Nephron (organoid): ENCODE data around the gene NOL4L.

Experiments
- H3K27ac Mint-ChIP-seq, 3 experiments: 2 replicates each; pipeline ENCODE4 v1.8.0; 2020; ENCODE audit warnings: mixed read lengths in 3 of 3, mild to moderate bottlenecking in 2 of 3, moderate library complexity in 1 of 3
- H3K27me3 Mint-ChIP-seq: 2 replicates; pipeline ENCODE4 v1.8.0; 2021; ENCODE audit warnings: low read depth, mild to moderate bottlenecking, moderate library complexity, mixed read lengths
- H3K36me3 Mint-ChIP-seq: 2 replicates; pipeline ENCODE4 v1.8.0; 2020; ENCODE audit warnings: low read depth, mixed read lengths
- H3K4me1 Mint-ChIP-seq: 2 replicates; pipeline ENCODE4 v1.8.0; 2020; ENCODE audit warnings: mixed read lengths
- H3K4me3 Mint-ChIP-seq, 3 experiments: 2 replicates each; pipeline ENCODE4 v1.8.0; 2020; ENCODE audit warnings: mild to moderate bottlenecking in 3 of 3, mixed read lengths in 3 of 3, moderate library complexity in 2 of 3
- H3K9me3 Mint-ChIP-seq: 2 replicates; pipeline ENCODE4 v1.8.0; 2020; ENCODE audit warnings: mixed read lengths
- TF ChIP-seq, protein P1 (sequence below), 3 experiments: fragments of 200-600 bp; sonication (generic); IDR thresholded peaks; one replicate each; pipeline ENCODE4 v1.5.0; 2021; ENCODE audit warnings: antibody characterized with exemption in 3 of 3; ENCODE audit not compliant: unreplicated experiment in 3 of 3

The NOL4L gene

DNA sequence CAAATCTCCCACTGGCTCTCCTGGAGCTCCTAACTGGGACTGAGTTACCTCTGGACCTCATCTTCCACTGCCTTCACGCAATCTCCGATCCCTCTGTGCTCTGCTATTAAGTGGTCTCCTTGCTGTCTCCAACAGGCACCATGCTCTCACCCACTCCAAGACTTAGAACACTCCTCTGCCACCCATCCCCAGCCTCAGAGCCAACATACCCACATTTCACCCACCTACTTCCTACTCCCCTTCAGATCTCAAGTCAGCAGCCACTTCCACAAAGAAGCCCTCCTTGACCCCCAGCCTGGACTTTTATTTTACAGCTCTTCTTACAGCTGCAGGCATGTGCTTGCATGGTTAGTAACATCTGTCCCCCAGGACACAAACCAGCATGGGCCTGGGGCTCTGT lies 29.6 kb upstream of the NOL4L start:
- no peaks in the 10 kb centered on the region for H3K9me3 Mint-ChIP-seq
- TF ChIP-seq, protein P1, sequence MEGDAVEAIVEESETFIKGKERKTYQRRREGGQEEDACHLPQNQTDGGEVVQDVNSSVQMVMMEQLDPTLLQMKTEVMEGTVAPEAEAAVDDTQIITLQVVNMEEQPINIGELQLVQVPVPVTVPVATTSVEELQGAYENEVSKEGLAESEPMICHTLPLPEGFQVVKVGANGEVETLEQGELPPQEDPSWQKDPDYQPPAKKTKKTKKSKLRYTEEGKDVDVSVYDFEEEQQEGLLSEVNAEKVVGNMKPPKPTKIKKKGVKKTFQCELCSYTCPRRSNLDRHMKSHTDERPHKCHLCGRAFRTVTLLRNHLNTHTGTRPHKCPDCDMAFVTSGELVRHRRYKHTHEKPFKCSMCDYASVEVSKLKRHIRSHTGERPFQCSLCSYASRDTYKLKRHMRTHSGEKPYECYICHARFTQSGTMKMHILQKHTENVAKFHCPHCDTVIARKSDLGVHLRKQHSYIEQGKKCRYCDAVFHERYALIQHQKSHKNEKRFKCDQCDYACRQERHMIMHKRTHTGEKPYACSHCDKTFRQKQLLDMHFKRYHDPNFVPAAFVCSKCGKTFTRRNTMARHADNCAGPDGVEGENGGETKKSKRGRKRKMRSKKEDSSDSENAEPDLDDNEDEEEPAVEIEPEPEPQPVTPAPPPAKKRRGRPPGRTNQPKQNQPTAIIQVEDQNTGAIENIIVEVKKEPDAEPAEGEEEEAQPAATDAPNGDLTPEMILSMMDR (IDR thresholded peaks at IDR 0.05; ENCODE audit: unreplicated experiment in 3 of 3), result no peak
- H3K4me1 Mint-ChIP-seq, result peaks cover 18% of the 10 kb centered on the region
- no peaks in the 10 kb centered on the region for H3K36me3 Mint-ChIP-seq
- H3K4me3 Mint-ChIP-seq, result no peak overlapping the region
- H3K27me3 Mint-ChIP-seq, result peaks cover 36% of the 10 kb centered on the region
- no peak overlapping the region for H3K27ac Mint-ChIP-seq

DNA sequence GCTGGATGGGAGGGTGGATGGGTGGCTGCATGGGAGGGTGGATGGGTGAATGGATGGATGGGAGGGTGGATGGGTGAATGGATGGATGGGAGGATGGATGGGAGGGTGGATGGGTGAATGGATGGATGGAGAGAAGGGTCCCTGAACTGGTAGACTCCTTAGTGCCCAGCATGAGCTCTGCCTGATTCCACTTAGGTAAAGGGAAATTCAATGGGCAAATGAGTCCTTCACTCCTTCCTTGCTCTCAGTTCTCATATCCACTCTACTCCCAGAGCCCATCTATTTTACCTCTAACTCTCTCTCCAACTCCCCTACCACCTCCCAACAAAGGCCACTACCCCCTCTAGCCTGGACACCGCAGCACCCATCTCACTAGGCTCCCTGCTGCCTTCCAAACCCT lies 29.2 kb upstream of the NOL4L start:
- Mint-ChIP-seq H3K4me1 (peaks cover 16% of the 10 kb centered on the region), H3K4me3 (no peak overlapping the region), H3K27me3 (peaks cover 32% of the 10 kb centered on the region), H3K36me3 (no peaks in the 10 kb centered on the region), H3K9me3 (no peaks in the 10 kb centered on the region), H3K27ac (no peak overlapping the region)
- TF ChIP-seq, protein P1 (IDR thresholded peaks at IDR 0.05; ENCODE audit: unreplicated experiment in 3 of 3), result no peak

DNA sequence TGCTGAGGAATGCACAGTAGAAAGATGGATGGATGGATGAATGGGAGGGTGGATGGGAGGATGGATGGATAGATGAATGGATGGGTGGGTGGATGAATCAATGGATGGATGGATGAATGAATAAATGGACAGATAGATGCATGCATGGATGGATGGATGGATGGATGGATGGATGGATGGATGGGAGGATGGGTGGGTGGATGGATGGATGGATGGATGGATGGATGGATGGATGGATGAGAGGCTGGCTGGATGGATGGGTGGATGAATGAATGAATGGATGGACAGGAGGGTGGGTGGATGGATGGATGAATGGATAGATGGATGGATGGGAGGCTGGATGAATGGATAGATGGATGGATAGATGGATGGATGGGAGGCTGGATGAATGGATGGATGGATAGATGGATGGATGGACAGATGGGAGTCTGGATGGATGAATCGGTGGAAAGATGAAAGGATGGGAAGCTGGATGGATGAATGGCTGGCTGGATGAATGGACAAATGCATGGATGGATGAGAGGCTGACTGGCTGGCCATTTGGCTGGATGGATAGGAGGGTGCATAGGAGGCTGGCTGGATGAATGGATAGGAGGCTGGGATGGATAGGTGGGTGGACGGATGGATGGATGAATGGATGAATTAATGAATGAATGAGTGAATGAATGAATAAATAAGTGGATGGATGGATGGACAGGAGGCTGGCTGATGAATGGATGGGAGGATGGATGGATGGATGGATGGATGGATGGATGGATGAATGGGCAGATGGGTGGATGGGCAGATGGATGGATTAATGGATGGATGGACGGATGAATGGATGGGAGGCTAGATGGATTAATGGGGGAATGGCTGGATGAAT lies 28.3 kb upstream of the NOL4L start:
- H3K4me1 Mint-ChIP-seq, result peaks cover 20% of the 10 kb centered on the region
- no peak overlapping the region for H3K27ac Mint-ChIP-seq
- H3K4me3 Mint-ChIP-seq, result no peak overlapping the region
- TF ChIP-seq, protein P1 (IDR thresholded peaks at IDR 0.05; ENCODE audit: unreplicated experiment in 3 of 3), result no peak
- H3K9me3 Mint-ChIP-seq, result no peaks in the 10 kb centered on the region
- no peaks in the 10 kb centered on the region for H3K36me3 Mint-ChIP-seq
- H3K27me3 Mint-ChIP-seq, result peaks cover 30% of the 10 kb centered on the region

DNA sequence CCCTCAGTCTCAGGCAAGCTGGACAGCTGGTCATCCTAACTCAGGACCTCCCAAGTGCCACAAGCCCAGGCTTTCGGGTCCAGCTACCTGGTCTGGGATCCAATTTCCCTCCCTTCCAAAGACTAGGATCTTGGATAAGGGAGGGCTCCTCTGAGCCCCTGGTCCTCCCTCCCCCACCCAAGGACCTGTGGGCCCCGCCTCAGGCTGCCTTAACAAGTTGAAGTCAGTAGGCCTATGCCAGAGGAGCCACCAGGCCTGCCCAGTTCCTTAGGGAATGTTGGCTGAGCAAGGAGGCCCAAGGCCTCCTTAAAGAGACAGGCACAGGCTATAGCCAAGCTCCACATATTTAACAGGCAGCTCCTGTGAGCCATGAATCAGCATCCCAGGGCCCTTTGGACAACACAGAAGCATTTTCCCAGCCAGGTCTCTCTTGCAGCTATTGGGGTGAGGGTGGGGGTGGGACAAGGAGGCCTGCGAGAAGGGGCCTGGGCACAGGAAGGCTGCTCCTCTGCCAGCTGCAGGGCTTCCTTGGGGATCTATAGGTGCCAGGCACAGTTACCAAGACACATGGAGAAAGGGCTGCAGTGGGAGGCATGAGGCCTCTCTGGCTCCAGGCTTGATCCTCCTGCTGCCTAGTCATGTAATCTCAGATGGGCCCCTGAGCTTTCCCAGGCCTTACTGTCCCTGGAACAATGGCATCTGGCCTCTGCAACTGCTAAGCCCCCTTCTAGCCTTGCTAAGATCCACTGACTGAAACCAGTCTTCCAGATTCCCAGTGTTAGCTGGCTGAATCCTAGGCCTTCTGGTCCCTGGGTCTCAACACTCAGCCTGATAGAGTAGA lies 27.4 kb upstream of the NOL4L start:
- Mint-ChIP-seq H3K4me1 (peaks cover 23% of the 10 kb centered on the region), H3K36me3 (no peaks in the 10 kb centered on the region)

DNA sequence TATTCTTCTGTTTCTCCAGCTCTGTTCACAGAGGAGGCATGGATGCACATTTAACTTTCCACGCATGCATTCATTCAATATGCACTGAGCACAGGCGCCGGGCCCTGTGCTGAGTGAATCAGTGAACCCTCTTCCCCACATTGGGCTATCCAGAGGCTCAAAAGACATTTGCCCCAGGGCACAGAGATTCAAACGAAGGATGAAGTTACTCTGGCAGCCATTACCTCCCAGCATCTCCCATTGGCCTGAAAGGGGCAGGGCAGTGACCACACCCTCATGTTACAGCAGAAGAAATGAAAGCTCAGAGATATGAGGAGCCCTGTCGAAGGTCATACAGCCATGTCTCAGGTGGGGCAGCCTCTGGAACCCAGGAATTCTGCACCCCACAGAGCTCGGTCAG lies 26.7 kb upstream of the NOL4L start:
- H3K9me3 Mint-ChIP-seq, result no peaks in the 10 kb centered on the region
- TF ChIP-seq, protein P1 (IDR thresholded peaks at IDR 0.05; ENCODE audit: unreplicated experiment in 3 of 3), result no peak
- peaks cover 23% of the 10 kb centered on the region for H3K4me1 Mint-ChIP-seq
- no peak overlapping the region for H3K27ac Mint-ChIP-seq
- H3K27me3 Mint-ChIP-seq, result peaks cover 25% of the 10 kb centered on the region
- H3K4me3 Mint-ChIP-seq, result no peak overlapping the region
- no peaks in the 10 kb centered on the region for H3K36me3 Mint-ChIP-seq

More for the DNA sequence above, 27.4 kb upstream of the NOL4L start:
- Mint-ChIP-seq H3K27me3 (peaks cover 30% of the 10 kb centered on the region), H3K9me3 (no peaks in the 10 kb centered on the region), H3K4me3 (no peak overlapping the region), H3K27ac (no peak overlapping the region)
- TF ChIP-seq, protein P1 (IDR thresholded peaks at IDR 0.05; ENCODE audit: unreplicated experiment in 3 of 3), result no peak
